Keratinocyte (primary cell): ENCODE measurements around the gene GIT2. TPM values are rescaled to one million over a fixed set of nuclear protein-coding genes. Genes with fewer than 3 reads are reported as not detected.

ENCODE experiments used
- DNase-seq: peaks from one replicate; pipeline ENCODE4 v3.0.0-alpha.2; 2011; ENCODE audit warnings: low read depth, missing footprints, low spot score
- FAIRE-seq: peaks from 2 replicates; lab custom pipeline; 2011; peaks lifted over from hg19 to GRCh38; lab: Jason Lieb, UNC
- H2AFZ ChIP-seq: 2 replicates; pipeline ENCODE4 v1.6.0; 2012; ENCODE audit warnings: low read length, control low read depth, inconsistent platforms; ENCODE audit not compliant: control insufficient read depth
- H3K27ac ChIP-seq: 2 replicates; pipeline ENCODE4 v1.5.1; 2011; ENCODE audit warnings: low read length; ENCODE audit not compliant: control insufficient read depth, insufficient read depth
- H3K27me3 ChIP-seq: 3 replicates; pipeline ENCODE4 v1.6.0; 2011; ENCODE audit warnings: low read length; ENCODE audit not compliant: control insufficient read depth, insufficient read depth; ENCODE audit errors: extremely low read depth
- H3K36me3 ChIP-seq, 2 experiments: 2 replicates in 1 of 2; 3 replicates in 1 of 2; pipeline ENCODE4 v1.5.1; 2011; ENCODE audit warnings: low read length in 2 of 2, mild to moderate bottlenecking in 1 of 2; ENCODE audit not compliant: control insufficient read depth in 2 of 2, insufficient read depth in 2 of 2; ENCODE audit errors: extremely low read depth in 1 of 2
- H3K4me1 ChIP-seq: 3 replicates; pipeline ENCODE4 v1.5.1; 2011; ENCODE audit warnings: low read length; ENCODE audit not compliant: control insufficient read depth, insufficient read depth; ENCODE audit errors: extremely low read depth
- H3K4me2 ChIP-seq: 3 replicates; pipeline ENCODE4 v1.6.0; 2011; ENCODE audit warnings: low read depth, low read length; ENCODE audit not compliant: control insufficient read depth, insufficient read depth; ENCODE audit errors: extremely low read depth
- H3K4me3 ChIP-seq, 3 experiments: fragments of 200-600 bp in 1 of 3; sonication (generic) in 1 of 3; 2 replicates in 2 of 3; 3 replicates in 1 of 3; pipeline ENCODE4 v1.5.1; 2011 to 2016; ENCODE audit warnings: low read length in 3 of 3, mild to moderate bottlenecking in 3 of 3, control low read depth in 2 of 3, inconsistent platforms in 1 of 3, low read depth in 1 of 3, mixed read lengths in 1 of 3, mixed run types in 1 of 3, moderate library complexity in 1 of 3; ENCODE audit not compliant: control insufficient read depth in 2 of 3, insufficient read depth in 2 of 3; ENCODE audit errors: extremely low read depth in 1 of 3
- H3K79me2 ChIP-seq: 2 replicates; pipeline ENCODE4 v1.6.0; 2012; ENCODE audit warnings: low read length; ENCODE audit not compliant: control insufficient read depth, insufficient read depth
- H3K9ac ChIP-seq: 3 replicates; pipeline ENCODE4 v1.6.0; 2011; ENCODE audit warnings: low read length; ENCODE audit not compliant: control insufficient read depth, insufficient read depth; ENCODE audit errors: extremely low read depth
- H3K9me1 ChIP-seq: 3 replicates; pipeline ENCODE4 v1.6.0; 2011; ENCODE audit warnings: low read length; ENCODE audit not compliant: control insufficient read depth, insufficient read depth; ENCODE audit errors: extremely low read depth
- H3K9me3 ChIP-seq: 2 replicates; pipeline ENCODE4 v1.5.1; 2012; ENCODE audit warnings: low read depth, low read length; ENCODE audit not compliant: control insufficient read depth
- H4K20me1 ChIP-seq: 3 replicates; pipeline ENCODE4 v1.6.0; 2011; ENCODE audit warnings: low read length; ENCODE audit not compliant: control insufficient read depth, insufficient read depth; ENCODE audit errors: extremely low read depth
- CTCF ChIP-seq, 3 experiments: IDR thresholded peaks in 1 of 3; conservative IDR thresholded peaks in 1 of 3; optimal IDR thresholded peaks in 1 of 3; 2 replicates in 2 of 3; 3 replicates in 1 of 3; pipeline versions ENCODE3 to v1.5.1; 2011; ENCODE audit warnings: low read length in 3 of 3, mild to moderate bottlenecking in 3 of 3, moderate library complexity in 2 of 3, control low read depth in 1 of 3, inconsistent platforms in 1 of 3; ENCODE audit not compliant: insufficient read depth in 2 of 3; ENCODE audit errors: extremely low read depth in 1 of 3
- EZH2 ChIP-seq: IDR thresholded peaks from one replicate; pipeline ENCODE4 v1.6.1; 2012; ENCODE audit warnings: inconsistent platforms, mild to moderate bottlenecking, low read length, moderate library complexity
- dilution Hi-C: fragments of 300-500 bp; cut with MboI; formaldehyde crosslinking; loops from one replicate; pipeline ENCODE4 v1.7.0; 2020; ENCODE audit warnings: low sequenced_read_pairs; ENCODE audit not compliant: extremely low pct_ligation_motif_present
- polyA plus RNA-seq, 5 experiments: library from polyadenylated mRNA; depleted of rRNA in 3 of 5; stranded (reverse) in 3 of 5; stranded (forward) in 1 of 5; unstranded in 1 of 5; fragments of >200 nt; gene quantifications; 1 replicate in 1 of 5; 2 replicates in 3 of 5; 3 replicates in 1 of 5; pipeline versions ENCODE4 v1.2.1 to v1.2.3, GENCODE V29; 2011 to 2012; ENCODE audit warnings: missing spikeins in 2 of 5, low read depth in 1 of 5, low replicate concordance in 1 of 5

Gene GIT2
- polyA plus RNA-seq, 1 donor (not counting 4 experiments of a cell fraction or from before 2014, with no cell fraction given), result 25.9 TPM

DNA sequence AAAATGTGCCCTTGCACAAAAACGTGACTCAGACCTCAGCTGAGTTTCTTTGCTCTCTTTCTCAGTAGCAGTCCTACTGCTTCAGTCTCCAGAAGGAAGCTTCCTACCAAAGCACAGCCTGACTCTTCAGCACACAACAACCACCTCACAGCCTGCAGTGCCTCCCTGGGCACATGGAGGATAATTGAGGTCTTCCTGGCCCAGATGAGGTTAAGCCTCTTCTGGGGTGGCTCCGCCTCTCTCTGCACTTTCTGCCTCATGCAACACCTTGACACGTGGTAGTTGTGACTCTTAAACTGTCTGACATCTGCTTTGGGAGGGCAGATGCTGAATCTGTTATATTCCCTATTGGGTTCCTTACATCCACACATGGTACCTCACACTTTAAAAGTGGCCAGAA lies 33.8 kb downstream of the GIT2 start:
- dilution Hi-C loops, result no loop called here
- no peak overlapping the region for H3K27ac ChIP-seq
- H3K36me3 ChIP-seq, result peaks cover 7 to 25% of the 10 kb centered on the region in 2 experiments
- no peaks in the 10 kb centered on the region for H3K9me3 ChIP-seq
- no peak for TF ChIP-seq EZH2
- no peak for TF ChIP-seq CTCF (optimal IDR thresholded peaks at IDR 0.05 in 1 of 3, IDR thresholded peaks at IDR 0.05 in 1 of 3, conservative IDR thresholded peaks at IDR 0.05 in 1 of 3; ENCODE audit: extremely low read depth in 1 of 3, insufficient read depth in 2 of 3, low read length in 3 of 3)
- no peaks in the 10 kb centered on the region for H4K20me1 ChIP-seq
- no peak overlapping the region for H3K4me3 ChIP-seq
- H3K9me1 ChIP-seq, result no peaks in the 10 kb centered on the region
- H3K79me2 ChIP-seq, result no peaks in the 10 kb centered on the region
- DNase-seq (no peak), FAIRE-seq (no peak)
- H2AFZ ChIP-seq, result no peak overlapping the region
- H3K4me2 ChIP-seq, result no peak overlapping the region
- no peaks in the 10 kb centered on the region for H3K27me3 ChIP-seq
- H3K4me1 ChIP-seq, result no peaks in the 10 kb centered on the region
- no peak overlapping the region for H3K9ac ChIP-seq

DNA sequence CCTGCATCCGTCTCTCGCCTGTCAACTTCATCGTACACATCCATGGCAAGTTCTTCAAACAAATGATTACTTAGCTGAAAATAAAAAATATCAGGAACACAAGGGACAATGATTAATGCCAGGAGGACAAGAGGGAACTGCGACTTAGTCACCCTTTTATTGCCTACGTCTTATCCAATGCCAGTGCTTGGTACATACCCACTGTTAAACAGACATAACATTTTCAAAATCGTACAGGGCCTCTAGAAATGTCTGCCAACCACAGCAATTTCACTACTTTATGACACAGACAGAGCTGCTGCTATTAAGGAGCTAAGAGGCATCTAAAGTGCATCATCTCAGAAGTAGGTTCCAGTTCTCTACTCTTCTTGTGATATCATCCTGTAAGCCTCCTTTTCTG lies 34.6 kb downstream of the GIT2 start:
- Histone ChIP-seq H3K4me1 (no peaks in the 10 kb centered on the region), H2AFZ (no peak overlapping the region), H3K9ac (no peak overlapping the region), H3K27me3 (no peaks in the 10 kb centered on the region), H3K4me2 (no peak overlapping the region), H3K27ac (no peak overlapping the region), H3K9me1 (no peaks in the 10 kb centered on the region), H3K79me2 (no peaks in the 10 kb centered on the region), H3K9me3 (no peaks in the 10 kb centered on the region), H3K4me3 (no peak overlapping the region), H4K20me1 (no peaks in the 10 kb centered on the region), H3K36me3 (peaks cover 7 to 26% of the 10 kb centered on the region in 2 experiments)
- dilution Hi-C loops, result no loop called here
- DNase-seq (no peak), FAIRE-seq (no peak)
- TF ChIP-seq CTCF (optimal IDR thresholded peaks at IDR 0.05 in 1 of 3, IDR thresholded peaks at IDR 0.05 in 1 of 3, conservative IDR thresholded peaks at IDR 0.05 in 1 of 3; ENCODE audit: extremely low read depth in 1 of 3, insufficient read depth in 2 of 3, low read length in 3 of 3) (no peak), EZH2 (no peak)
